HepG2 (cell line): Measurements from ENCODE around the gene CHPF. TPM values are rescaled to one million over a fixed set of nuclear protein-coding genes. Genes with fewer than 3 reads are reported as not detected.

Experiments
- ETV5 ChIP-seq: IDR thresholded peaks from 2 replicates; pipeline ENCODE4 v1.6.1; 2018; ENCODE audit warnings: missing biosample characterization, missing genetic modification reagents, inconsistent platforms, borderline replicate concordance
- FOXA3 ChIP-seq: IDR thresholded peaks from 2 replicates; pipeline ENCODE4 v1.6.1; 2016; ENCODE audit warnings: missing genetic modification reagents, missing compliant biosample characterization
- KLF12 ChIP-seq: sonication (generic); formaldehyde crosslinking; IDR thresholded peaks from 2 replicates; pipeline ENCODE4 v1.4.0; 2020; ENCODE audit warnings: missing genetic modification reagents, borderline replicate concordance
- MAZ ChIP-seq, 2 experiments: sonication (generic) in 1 of 2; formaldehyde crosslinking in 1 of 2; IDR thresholded peaks; 2 replicates each; pipeline versions ENCODE4 v1.5.0 to v1.6.1; 2012 to 2020; ENCODE audit warnings: low read depth in 2 of 2, mild to moderate bottlenecking in 2 of 2, borderline replicate concordance in 1 of 2, improper control_type of control experiment in 1 of 2, low read length in 1 of 2, missing genetic modification reagents in 1 of 2, moderate library complexity in 1 of 2
- MEF2D ChIP-seq: sonication (generic); formaldehyde crosslinking; IDR thresholded peaks from 2 replicates; pipeline ENCODE4 v1.5.1; 2020; ENCODE audit warnings: mild to moderate bottlenecking, missing genetic modification reagents
- NPAS2 ChIP-seq: sonication (generic); formaldehyde crosslinking; IDR thresholded peaks from 2 replicates; pipeline ENCODE4 v1.8.0; 2022; ENCODE audit warnings: mild to moderate bottlenecking, missing genetic modification reagents, borderline replicate concordance
- PHF8 ChIP-seq: sonication (generic); formaldehyde crosslinking; IDR thresholded peaks from 2 replicates; pipeline ENCODE4 v1.5.0; 2020; ENCODE audit warnings: missing genetic modification reagents
- ZMYM4 ChIP-seq: sonication (generic); formaldehyde crosslinking; IDR thresholded peaks from 2 replicates; pipeline ENCODE4 v1.8.1; 2023; ENCODE audit warnings: mild to moderate bottlenecking, missing genetic modification reagents
- ZNF556 ChIP-seq: sonication (generic); formaldehyde crosslinking; IDR thresholded peaks from 2 replicates; pipeline ENCODE4 v1.4.0; 2020; ENCODE audit warnings: mild to moderate bottlenecking, missing genetic modification reagents, borderline replicate concordance
- ZNF782 ChIP-seq: sonication (generic); formaldehyde crosslinking; IDR thresholded peaks from 2 replicates; pipeline ENCODE4 v1.4.0; 2020; ENCODE audit warnings: missing genetic modification reagents, mild to moderate bottlenecking, borderline replicate concordance
- polyA plus RNA-seq, 8 experiments: library from polyadenylated mRNA; depleted of rRNA in 3 of 8; stranded (reverse) in 7 of 8; unstranded in 1 of 8; fragments of >200 nt; fragmentation: Illumina TruSeq in 4 of 8; extraction: Trizol in 4 of 8; gene quantifications; 2 replicates each; pipeline versions ENCODE4 v1.2.1 to v1.2.3, GENCODE V29; 2011 to 2016; ENCODE audit warnings: low read depth in 4 of 8, missing spikeins in 1 of 8, mixed read lengths in 1 of 8; ENCODE audit not compliant: insufficient read depth in 1 of 8
- total RNA-seq, 5 experiments: library from RNA; depleted of rRNA; stranded (reverse); fragments of >200 nt; fragmentation: Illumina TruSeq; extraction: Trizol; gene quantifications; 2 replicates each; pipeline ENCODE4 v1.2.3, GENCODE V29; 2016; ENCODE audit warnings: low read depth in 1 of 5
- TF ChIP-seq, protein P1 (sequence below): sonication (generic); formaldehyde crosslinking; IDR thresholded peaks from 2 replicates; pipeline ENCODE4 v1.4.0; 2020; ENCODE audit warnings: low read depth, missing genetic modification reagents
- TF ChIP-seq, protein P2 (sequence below): sonication (generic); formaldehyde crosslinking; IDR thresholded peaks from 2 replicates; pipeline ENCODE4 v1.4.0; 2020; ENCODE audit warnings: missing genetic modification reagents, mild to moderate bottlenecking, borderline replicate concordance
- TF ChIP-seq, protein P3 (sequence below): sonication (generic); formaldehyde crosslinking; IDR thresholded peaks from 2 replicates; pipeline ENCODE4 v1.4.0; 2020; ENCODE audit warnings: missing genetic modification reagents, borderline replicate concordance
- TF ChIP-seq, protein P4 (sequence below): sonication (generic); formaldehyde crosslinking; IDR thresholded peaks from 2 replicates; pipeline ENCODE4 v1.5.0; 2020; ENCODE audit warnings: mild to moderate bottlenecking, missing genetic modification reagents, borderline replicate concordance

CHPF gene
- total and polyA plus RNA-seq, 2 of the 13 experiments (the other 11 are each of a cell fraction or from before 2014, with no cell fraction given): 79.6 to 111 TPM

DNA sequence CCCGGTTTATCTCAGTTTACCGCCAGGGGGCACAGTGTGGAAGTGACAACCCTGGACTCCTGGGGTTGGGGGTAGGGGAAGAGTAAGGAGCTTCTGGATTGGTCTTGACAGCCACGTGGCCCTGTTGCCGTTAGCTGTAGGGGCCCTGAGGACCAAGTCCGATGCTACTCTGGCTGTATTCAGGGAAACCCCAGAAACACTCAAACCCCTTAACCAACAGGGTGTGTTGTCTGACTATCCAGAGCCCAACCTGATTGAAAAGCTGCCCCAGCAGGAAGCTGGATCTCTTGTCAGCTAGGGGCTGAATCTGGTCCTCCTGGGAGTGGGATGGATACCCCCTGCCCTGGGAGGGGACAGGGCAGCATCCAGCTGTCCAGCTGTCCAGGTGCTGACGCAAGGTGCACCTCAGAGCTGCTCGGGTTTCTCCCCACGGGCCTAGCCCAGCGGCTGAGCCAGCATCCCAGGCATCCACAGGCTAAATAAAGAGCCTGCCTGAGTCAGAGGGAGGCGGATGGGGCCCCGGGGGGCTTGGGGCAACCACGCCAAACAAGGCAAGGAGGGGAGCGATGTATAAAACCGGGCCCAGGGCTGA, 48.0 kb downstream of the CHPF start (continued):
- TF ChIP-seq ZNF782 (CRISPR knock-in tag) (0 out of 2 replicates have a peak, but pooled peaks have one; percentile 69), PHF8 (CRISPR knock-in tag) (no peak), NPAS2 (CRISPR knock-in tag) (no peak), ZNF556 (CRISPR knock-in tag) (0 out of 2 replicates have a peak, but pooled peaks have one; percentile 58), MEF2D (CRISPR knock-in tag) (no peak), KLF12 (CRISPR knock-in tag) (no peak), MAZ (IDR thresholded peaks at IDR 0.05; ENCODE audit: borderline replicate concordance, low read depth, low read length) (peak; percentile 70; the same call in 1 of the 2 replicates), MAZ (CRISPR knock-in tag; IDR thresholded peaks at IDR 0.05; ENCODE audit: low read depth) (peak; percentile 68; the same call in 1 of the 2 replicates), FOXA3 (CRISPR knock-in tag) (0 out of 2 replicates have a peak, but pooled peaks have one; percentile 18), ZMYM4 (CRISPR knock-in tag) (peak; percentile 17; the same call in 1 of the 2 replicates), ETV5 (no peak)
- TF ChIP-seq, protein P1, sequence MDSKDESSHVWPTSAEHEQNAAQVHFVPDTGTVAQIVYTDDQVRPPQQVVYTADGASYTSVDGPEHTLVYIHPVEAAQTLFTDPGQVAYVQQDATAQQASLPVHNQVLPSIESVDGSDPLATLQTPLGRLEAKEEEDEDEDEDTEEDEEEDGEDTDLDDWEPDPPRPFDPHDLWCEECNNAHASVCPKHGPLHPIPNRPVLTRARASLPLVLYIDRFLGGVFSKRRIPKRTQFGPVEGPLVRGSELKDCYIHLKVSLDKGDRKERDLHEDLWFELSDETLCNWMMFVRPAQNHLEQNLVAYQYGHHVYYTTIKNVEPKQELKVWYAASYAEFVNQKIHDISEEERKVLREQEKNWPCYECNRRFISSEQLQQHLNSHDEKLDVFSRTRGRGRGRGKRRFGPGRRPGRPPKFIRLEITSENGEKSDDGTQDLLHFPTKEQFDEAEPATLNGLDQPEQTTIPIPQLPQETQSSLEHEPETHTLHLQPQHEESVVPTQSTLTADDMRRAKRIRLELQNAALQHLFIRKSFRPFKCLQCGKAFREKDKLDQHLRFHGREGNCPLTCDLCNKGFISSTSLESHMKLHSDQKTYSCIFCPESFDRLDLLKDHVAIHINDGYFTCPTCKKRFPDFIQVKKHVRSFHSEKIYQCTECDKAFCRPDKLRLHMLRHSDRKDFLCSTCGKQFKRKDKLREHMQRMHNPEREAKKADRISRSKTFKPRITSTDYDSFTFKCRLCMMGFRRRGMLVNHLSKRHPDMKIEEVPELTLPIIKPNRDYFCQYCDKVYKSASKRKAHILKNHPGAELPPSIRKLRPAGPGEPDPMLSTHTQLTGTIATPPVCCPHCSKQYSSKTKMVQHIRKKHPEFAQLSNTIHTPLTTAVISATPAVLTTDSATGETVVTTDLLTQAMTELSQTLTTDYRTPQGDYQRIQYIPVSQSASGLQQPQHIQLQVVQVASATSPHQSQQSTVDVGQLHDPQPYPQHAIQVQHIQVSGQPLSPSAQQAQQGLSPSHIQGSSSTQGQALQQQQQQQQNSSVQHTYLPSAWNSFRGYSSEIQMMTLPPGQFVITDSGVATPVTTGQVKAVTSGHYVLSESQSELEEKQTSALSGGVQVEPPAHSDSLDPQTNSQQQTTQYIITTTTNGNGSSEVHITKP (CRISPR knock-in tag): no peak
- TF ChIP-seq, protein P2, sequence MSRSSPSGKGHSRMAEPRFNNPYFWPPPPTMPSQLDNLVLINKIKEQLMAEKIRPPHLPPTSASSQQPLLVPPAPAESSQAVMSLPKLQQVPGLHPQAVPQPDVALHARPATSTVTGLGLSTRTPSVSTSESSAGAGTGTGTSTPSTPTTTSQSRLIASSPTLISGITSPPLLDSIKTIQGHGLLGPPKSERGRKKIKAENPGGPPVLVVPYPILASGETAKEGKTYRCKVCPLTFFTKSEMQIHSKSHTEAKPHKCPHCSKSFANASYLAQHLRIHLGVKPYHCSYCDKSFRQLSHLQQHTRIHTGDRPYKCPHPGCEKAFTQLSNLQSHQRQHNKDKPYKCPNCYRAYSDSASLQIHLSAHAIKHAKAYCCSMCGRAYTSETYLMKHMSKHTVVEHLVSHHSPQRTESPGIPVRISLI: no peak
- TF ChIP-seq, protein P3, sequence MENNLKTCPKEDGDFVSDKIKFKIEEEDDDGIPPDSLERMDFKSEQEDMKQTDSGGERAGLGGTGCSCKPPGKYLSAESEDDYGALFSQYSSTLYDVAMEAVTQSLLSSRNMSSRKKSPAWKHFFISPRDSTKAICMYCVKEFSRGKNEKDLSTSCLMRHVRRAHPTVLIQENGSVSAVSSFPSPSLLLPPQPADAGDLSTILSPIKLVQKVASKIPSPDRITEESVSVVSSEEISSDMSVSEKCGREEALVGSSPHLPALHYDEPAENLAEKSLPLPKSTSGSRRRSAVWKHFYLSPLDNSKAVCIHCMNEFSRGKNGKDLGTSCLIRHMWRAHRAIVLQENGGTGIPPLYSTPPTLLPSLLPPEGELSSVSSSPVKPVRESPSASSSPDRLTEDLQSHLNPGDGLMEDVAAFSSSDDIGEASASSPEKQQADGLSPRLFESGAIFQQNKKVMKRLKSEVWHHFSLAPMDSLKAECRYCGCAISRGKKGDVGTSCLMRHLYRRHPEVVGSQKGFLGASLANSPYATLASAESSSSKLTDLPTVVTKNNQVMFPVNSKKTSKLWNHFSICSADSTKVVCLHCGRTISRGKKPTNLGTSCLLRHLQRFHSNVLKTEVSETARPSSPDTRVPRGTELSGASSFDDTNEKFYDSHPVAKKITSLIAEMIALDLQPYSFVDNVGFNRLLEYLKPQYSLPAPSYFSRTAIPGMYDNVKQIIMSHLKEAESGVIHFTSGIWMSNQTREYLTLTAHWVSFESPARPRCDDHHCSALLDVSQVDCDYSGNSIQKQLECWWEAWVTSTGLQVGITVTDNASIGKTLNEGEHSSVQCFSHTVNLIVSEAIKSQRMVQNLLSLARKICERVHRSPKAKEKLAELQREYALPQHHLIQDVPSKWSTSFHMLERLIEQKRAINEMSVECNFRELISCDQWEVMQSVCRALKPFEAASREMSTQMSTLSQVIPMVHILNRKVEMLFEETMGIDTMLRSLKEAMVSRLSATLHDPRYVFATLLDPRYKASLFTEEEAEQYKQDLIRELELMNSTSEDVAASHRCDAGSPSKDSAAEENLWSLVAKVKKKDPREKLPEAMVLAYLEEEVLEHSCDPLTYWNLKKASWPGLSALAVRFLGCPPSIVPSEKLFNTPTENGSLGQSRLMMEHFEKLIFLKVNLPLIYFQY: 0 out of 2 replicates have a peak, but pooled peaks have one; percentile 14
- TF ChIP-seq, protein P4, sequence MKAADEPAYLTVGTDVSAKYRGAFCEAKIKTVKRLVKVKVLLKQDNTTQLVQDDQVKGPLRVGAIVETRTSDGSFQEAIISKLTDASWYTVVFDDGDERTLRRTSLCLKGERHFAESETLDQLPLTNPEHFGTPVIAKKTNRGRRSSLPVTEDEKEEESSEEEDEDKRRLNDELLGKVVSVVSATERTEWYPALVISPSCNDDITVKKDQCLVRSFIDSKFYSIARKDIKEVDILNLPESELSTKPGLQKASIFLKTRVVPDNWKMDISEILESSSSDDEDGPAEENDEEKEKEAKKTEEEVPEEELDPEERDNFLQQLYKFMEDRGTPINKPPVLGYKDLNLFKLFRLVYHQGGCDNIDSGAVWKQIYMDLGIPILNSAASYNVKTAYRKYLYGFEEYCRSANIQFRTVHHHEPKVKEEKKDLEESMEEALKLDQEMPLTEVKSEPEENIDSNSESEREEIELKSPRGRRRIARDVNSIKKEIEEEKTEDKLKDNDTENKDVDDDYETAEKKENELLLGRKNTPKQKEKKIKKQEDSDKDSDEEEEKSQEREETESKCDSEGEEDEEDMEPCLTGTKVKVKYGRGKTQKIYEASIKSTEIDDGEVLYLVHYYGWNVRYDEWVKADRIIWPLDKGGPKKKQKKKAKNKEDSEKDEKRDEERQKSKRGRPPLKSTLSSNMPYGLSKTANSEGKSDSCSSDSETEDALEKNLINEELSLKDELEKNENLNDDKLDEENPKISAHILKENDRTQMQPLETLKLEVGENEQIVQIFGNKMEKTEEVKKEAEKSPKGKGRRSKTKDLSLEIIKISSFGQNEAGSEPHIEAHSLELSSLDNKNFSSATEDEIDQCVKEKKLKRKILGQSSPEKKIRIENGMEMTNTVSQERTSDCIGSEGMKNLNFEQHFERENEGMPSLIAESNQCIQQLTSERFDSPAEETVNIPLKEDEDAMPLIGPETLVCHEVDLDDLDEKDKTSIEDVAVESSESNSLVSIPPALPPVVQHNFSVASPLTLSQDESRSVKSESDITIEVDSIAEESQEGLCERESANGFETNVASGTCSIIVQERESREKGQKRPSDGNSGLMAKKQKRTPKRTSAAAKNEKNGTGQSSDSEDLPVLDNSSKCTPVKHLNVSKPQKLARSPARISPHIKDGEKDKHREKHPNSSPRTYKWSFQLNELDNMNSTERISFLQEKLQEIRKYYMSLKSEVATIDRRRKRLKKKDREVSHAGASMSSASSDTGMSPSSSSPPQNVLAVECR: peak; percentile 44; the same call in 1 of the 2 replicates
